Epithelial cell of esophagus (primary cell): ENCODE measurements around the gene KCNG2.
A peak's percentile ranks its signal among the peaks of the same experiment; 100 is the strongest.

Source experiments
- DNase-seq: peaks from one replicate; pipeline ENCODE4 v3.0.0; 2010; ENCODE audit warnings: low read depth
- H3K4me3 ChIP-seq: 2 replicates; pipeline ENCODE4 v1.5.1; 2011; ENCODE audit warnings: mild to moderate bottlenecking, low read length, control low read depth
- TF ChIP-seq, protein P1 (sequence below): IDR thresholded peaks from 2 replicates; pipeline ENCODE4 v1.5.1; 2011; ENCODE audit warnings: low read depth, mild to moderate bottlenecking, low read length, control low read depth, inconsistent platforms; ENCODE audit not compliant: insufficient read depth; ENCODE audit errors: missing control alignments

Gene KCNG2

DNA sequence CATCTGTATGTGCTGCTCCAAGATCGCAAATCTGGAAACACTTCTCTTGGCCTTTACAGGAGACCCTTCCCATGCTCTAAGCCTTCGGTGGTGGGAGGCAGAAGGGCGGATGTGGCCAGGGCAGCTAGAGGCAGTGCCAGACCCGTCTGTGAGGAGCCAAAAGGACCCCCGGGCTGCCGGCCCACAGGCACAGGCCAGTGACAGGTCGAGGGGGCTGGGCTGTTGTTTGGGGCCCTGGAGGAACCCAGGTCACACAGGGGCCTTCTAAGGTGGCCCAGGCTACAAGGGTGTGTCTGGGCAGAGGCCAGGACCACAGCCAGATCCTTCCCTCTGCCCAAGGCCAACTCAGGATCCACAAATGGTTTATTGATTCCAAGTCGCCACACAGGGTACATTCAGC is 104.3 kb downstream of the KCNG2 start:
- TF ChIP-seq, protein P1, sequence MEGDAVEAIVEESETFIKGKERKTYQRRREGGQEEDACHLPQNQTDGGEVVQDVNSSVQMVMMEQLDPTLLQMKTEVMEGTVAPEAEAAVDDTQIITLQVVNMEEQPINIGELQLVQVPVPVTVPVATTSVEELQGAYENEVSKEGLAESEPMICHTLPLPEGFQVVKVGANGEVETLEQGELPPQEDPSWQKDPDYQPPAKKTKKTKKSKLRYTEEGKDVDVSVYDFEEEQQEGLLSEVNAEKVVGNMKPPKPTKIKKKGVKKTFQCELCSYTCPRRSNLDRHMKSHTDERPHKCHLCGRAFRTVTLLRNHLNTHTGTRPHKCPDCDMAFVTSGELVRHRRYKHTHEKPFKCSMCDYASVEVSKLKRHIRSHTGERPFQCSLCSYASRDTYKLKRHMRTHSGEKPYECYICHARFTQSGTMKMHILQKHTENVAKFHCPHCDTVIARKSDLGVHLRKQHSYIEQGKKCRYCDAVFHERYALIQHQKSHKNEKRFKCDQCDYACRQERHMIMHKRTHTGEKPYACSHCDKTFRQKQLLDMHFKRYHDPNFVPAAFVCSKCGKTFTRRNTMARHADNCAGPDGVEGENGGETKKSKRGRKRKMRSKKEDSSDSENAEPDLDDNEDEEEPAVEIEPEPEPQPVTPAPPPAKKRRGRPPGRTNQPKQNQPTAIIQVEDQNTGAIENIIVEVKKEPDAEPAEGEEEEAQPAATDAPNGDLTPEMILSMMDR: no peak
- DNase-seq: no peak
- no peak overlapping the region for H3K4me3 ChIP-seq

DNA sequence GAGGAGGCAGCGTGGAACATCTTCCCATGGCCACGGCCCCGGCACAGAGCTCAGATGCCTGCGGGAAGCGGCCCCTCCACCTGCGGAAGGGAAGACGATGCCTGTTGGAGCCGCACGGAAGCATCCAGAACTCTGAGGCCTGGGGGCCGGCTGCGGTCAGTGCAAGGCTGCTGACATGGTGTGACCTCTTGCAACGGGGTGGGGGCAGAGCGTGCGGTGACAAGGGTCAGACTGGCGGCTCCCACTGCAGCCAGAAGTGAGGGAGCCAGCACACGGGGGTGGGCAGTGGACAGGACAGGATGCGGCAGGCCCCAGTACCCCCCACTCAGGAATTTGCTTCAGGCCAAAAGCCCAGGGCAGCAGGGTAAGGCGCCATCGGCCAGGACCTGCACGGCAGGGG is 104.9 kb downstream of the KCNG2 start:
- TF ChIP-seq, protein P1: no peak
- no peak for DNase-seq

DNA sequence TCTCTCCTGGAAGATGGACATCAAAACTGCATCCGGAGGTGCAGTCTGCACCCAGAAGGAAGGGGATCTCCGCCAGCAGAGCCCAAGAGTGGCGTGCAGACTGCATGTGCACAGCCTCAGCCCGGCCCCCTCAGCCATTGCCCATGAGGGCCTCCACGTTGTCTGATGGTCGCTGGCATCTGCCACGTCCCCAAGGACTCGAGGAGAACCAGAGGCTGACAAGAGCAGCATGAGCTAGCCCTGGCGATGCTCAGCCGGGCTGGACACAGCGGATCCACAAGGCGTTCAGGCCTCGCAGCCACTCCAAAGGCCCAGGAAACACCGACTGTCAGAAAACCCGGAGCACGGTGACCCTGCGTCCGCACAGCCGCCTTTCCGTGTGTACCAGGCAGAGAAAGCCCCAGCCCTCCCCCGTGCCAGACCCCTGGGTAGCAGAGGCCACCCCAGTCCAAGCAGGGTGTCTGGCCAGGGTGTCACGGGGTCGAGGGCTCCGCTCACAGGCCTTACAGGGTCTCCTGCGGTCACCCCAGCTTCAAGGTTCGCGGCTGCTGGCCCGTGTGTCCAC is 105.4 kb downstream of the KCNG2 start:
- TF ChIP-seq, protein P1: no peak
- no peak for DNase-seq
- H3K4me3 ChIP-seq: no peak overlapping the region

More for the DNA sequence above, 104.9 kb downstream of the KCNG2 start:
- H3K4me3 ChIP-seq: no peak overlapping the region

DNA sequence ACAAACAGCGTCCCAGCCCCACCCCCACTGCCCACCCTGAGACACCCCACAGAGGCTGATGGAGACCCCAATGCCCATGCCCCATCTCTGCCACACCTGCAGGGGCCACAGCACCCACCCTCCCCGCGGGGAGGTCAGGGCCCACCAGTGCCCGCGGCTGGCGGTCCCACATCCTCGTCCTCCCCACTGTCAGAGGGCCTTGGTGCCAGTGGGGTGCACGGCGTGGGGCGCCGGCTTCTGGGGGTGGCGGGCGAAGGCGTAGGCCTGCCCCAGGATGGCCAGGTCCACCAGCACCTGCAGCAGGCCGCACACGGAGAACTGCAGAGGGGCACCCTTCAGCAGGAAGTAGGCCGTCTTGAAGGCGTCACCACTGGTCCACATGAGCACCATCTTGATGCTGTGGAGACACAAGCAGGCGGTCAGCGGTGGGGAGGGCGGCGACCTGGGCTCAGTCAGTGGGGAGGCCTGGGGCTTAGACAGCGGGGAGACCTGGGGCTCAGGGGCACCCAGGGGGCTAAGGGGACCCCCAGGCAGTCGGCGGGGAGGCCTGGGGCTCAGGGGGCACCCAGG is 106.1 kb downstream of the KCNG2 start:
- DNase-seq: no peak
- TF ChIP-seq, protein P1: no peak
- no peak overlapping the region for H3K4me3 ChIP-seq

DNA sequence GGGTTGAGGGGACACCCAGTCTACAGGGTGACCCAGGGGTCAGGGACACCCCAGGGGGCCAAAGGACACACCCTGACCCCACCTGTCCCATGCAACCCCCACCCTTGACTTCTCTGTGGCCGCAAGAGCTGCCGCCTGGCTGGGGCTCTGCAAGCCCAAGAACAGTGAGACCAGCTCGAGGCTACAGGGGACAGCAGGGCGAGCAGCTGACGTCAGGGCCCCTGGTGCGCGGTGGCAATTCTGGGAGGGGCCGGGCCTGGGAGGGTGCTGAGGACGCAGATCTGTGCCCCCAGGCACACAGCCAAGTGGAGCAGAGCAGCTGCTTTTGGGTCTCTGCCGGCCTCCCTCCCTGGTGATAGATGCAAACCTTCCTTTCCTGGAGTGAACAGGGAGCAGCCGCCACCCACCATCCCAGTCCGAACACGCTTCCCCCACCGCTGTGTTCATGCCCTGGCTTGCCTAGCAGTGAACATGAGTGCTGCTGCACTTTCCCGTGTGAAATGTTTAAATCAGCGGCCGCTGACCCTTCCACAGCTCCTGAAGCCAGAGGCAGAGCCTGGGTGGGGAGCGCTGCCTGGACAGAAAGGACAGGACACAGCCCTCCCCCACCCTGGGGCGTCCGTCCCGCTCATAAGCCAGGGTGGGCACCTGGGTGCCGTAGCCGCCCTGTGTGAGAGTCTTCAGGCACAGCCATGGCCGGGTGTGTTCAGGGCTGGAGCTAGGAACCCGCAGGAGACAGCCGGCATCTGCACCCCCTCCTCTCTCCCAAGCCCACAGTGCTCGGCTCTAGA is 106.8 kb downstream of the KCNG2 start:
- DNase-seq: peak; percentile 83
- no peak overlapping the region for H3K4me3 ChIP-seq
- TF ChIP-seq, protein P1: no peak

DNA sequence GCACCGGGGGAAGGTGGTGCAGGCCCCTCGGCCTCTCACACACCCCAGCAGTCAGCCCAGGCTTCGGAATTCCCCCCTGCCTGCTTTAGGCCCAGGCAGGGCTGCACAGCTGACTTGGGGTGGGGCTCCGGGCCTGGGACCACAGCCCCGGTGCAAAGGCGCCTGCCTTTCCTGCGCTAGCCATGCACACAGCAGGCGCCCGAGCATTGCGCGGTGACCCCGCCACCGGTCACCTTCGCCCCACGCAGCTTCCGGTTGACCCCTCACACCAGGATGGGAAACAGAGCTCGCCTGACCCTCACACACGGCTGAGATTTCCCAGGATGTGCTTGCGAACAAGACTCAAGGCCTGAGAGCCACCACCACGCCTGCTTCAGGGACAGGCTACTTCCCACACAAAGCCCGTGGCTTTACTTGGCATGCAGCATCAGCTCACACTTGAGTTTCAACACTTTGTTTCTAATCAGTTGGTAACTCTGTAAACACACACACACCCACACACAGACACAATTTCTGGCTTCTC is 107.7 kb downstream of the KCNG2 start:
- TF ChIP-seq, protein P1: no peak
- no peak overlapping the region for H3K4me3 ChIP-seq
- DNase-seq: peak; percentile 11
